IMR-90 (cell line): ENCODE results near the gene ABR. TPM values are rescaled to one million over a fixed set of nuclear protein-coding genes. Genes with fewer than 3 reads are reported as not detected.

Experiments used
- ATAC-seq: fragments of 200-7000 bp; cut with Tn5 transposase; 2 replicates; pipeline ENCODE4 v1.9.1; 2020; ENCODE audit warnings: low read depth, mild to moderate bottlenecking, moderate library complexity
- BruUV-seq: library from RNA; stranded (reverse); fragments of 400-500 nt; replicated peaks from 2 replicates; lab custom pipeline; 2021; lab: Mats Ljungman, UMichigan
- CTCF ChIA-PET: fragments of 300-600 bp; formaldehyde crosslinking; extraction: SDS; loops from one replicate; lab custom pipeline; 2021; ENCODE audit warnings: antibody characterized with exemption; lab: Yijun Ruan, JAX
- POLR2A ChIA-PET: fragments of 300-600 bp; sonication (Branson Sonifier 250); formaldehyde crosslinking; loops from one replicate; lab custom pipeline; 2022; ENCODE audit warnings: antibody characterized with exemption; ENCODE audit not compliant: unreplicated experiment; lab: Charles Lee
- DNase-seq: peaks from one replicate; pipeline ENCODE4 v3.0.0; 2013
- H2AFZ ChIP-seq: replicated peaks from 2 replicates; pipeline ENCODE3; 2013; ENCODE audit warnings: low read length, mild to moderate bottlenecking; ENCODE audit not compliant: poor library complexity
- H2AK5ac ChIP-seq: 2 replicates; pipeline ENCODE4 v1.6.1; 2013; ENCODE audit warnings: low read depth, low read length, inconsistent platforms
- H2AK9ac ChIP-seq: replicated peaks from 2 replicates; pipeline ENCODE3; 2013; ENCODE audit warnings: mild to moderate bottlenecking, low read depth, low read length, moderate library complexity; ENCODE audit not compliant: poor library complexity
- H2BK120ac ChIP-seq: 2 replicates; pipeline ENCODE4 v1.6.1; 2013; ENCODE audit warnings: low read depth, low read length, inconsistent platforms
- H2BK15ac ChIP-seq: 3 replicates; pipeline ENCODE4 v1.6.1; 2013; ENCODE audit warnings: low read depth, low read length, inconsistent platforms
- H2BK20ac ChIP-seq: 2 replicates; pipeline ENCODE4 v1.6.1; 2013; ENCODE audit warnings: low read depth, mild to moderate bottlenecking, inconsistent platforms, low read length, moderate library complexity
- H2BK5ac ChIP-seq: 2 replicates; pipeline ENCODE4 v1.6.1; 2013; ENCODE audit warnings: mild to moderate bottlenecking, low read depth, low read length, inconsistent platforms; ENCODE audit not compliant: poor library complexity, severe bottlenecking
- H3K14ac ChIP-seq: replicated peaks from 2 replicates; pipeline ENCODE4 v1.6.1; 2013; ENCODE audit warnings: low read depth, low read length, inconsistent platforms
- H3K18ac ChIP-seq: 2 replicates; pipeline ENCODE4 v1.6.1; 2013; ENCODE audit warnings: low read depth, low read length, control low read depth
- H3K23ac ChIP-seq: 2 replicates; pipeline ENCODE4 v1.6.1; 2013; ENCODE audit warnings: low read depth, low read length, inconsistent platforms
- H3K27ac ChIP-seq: 2 replicates; pipeline ENCODE4 v1.5.1; 2013; ENCODE audit warnings: mild to moderate bottlenecking, control low read depth, low read length; ENCODE audit not compliant: insufficient read depth
- H3K27me3 ChIP-seq: 2 replicates; pipeline ENCODE4 v1.6.1; 2013; ENCODE audit warnings: low read length; ENCODE audit not compliant: control insufficient read depth, insufficient read depth
- H3K36me3 ChIP-seq: 2 replicates; pipeline ENCODE4 v1.6.1; 2013; ENCODE audit warnings: low read length, mixed read lengths; ENCODE audit not compliant: control insufficient read depth, insufficient read depth
- H3K4ac ChIP-seq: 2 replicates; pipeline ENCODE4 v1.6.1; 2013; ENCODE audit warnings: low read depth, low read length, inconsistent platforms
- H3K4me1 ChIP-seq: 2 replicates; pipeline ENCODE4 v1.6.1; 2013; ENCODE audit warnings: low read length, mixed read lengths; ENCODE audit not compliant: control insufficient read depth, insufficient read depth
- H3K4me2 ChIP-seq: 2 replicates; pipeline ENCODE4 v1.6.1; 2013; ENCODE audit warnings: low read depth, mild to moderate bottlenecking, control low read depth, low read length, moderate library complexity
- H3K4me3 ChIP-seq: 2 replicates; pipeline ENCODE4 v1.5.1; 2013; ENCODE audit warnings: low read depth, mild to moderate bottlenecking, control low read depth, low read length, moderate library complexity; ENCODE audit not compliant: insufficient read depth
- H3K56ac ChIP-seq: 2 replicates; pipeline ENCODE4 v1.6.1; 2013; ENCODE audit warnings: low read length, inconsistent platforms; ENCODE audit not compliant: insufficient read depth; ENCODE audit errors: extremely low read depth
- H3K79me1 ChIP-seq, 2 experiments: 2 replicates each; pipeline ENCODE4 v1.6.1; 2013; ENCODE audit warnings: low read length in 2 of 2, inconsistent platforms in 1 of 2, low read depth in 1 of 2
- H3K9ac ChIP-seq: 2 replicates; pipeline ENCODE4 v1.6.1; 2013; ENCODE audit warnings: low read depth, low read length, control low read depth
- H3K9me1 ChIP-seq: 2 replicates; pipeline ENCODE4 v1.6.1; 2013; ENCODE audit warnings: low read length, inconsistent platforms; ENCODE audit not compliant: insufficient read depth
- H3K9me3 ChIP-seq: 2 replicates; pipeline ENCODE4 v1.6.1; 2013; ENCODE audit warnings: low read length; ENCODE audit not compliant: control insufficient read depth, insufficient read depth
- H4K20me1 ChIP-seq: 2 replicates; pipeline ENCODE4 v1.6.1; 2013; ENCODE audit warnings: low read length, inconsistent platforms; ENCODE audit not compliant: insufficient read depth
- H4K5ac ChIP-seq: 2 replicates; pipeline ENCODE4 v1.6.1; 2013; ENCODE audit warnings: mild to moderate bottlenecking, low read depth, low read length, control low read depth
- H4K8ac ChIP-seq, 2 experiments: 2 replicates each; pipeline ENCODE4 v1.6.1; 2013; ENCODE audit warnings: low read depth in 2 of 2, low read length in 2 of 2, control low read depth in 1 of 2, inconsistent platforms in 1 of 2
- H4K91ac ChIP-seq: 2 replicates; pipeline ENCODE4 v1.6.1; 2013; ENCODE audit warnings: low read depth, low read length, inconsistent platforms; ENCODE audit not compliant: insufficient read depth
- BHLHE40 ChIP-seq: fragments of 150-350 bp; IDR thresholded peaks from 2 replicates; pipeline ENCODE4 v1.6.1; 2016; ENCODE audit warnings: mild to moderate bottlenecking, low read depth, low read length
- CEBPB ChIP-seq: IDR thresholded peaks from 2 replicates; pipeline ENCODE4 v1.6.1; 2012; ENCODE audit warnings: low read depth, low read length, improper control_type of control experiment
- CHD1 ChIP-seq: IDR thresholded peaks from 2 replicates; pipeline ENCODE4 v1.6.1; 2012; ENCODE audit warnings: low read depth, low read length, improper control_type of control experiment
- MAFK ChIP-seq: IDR thresholded peaks from 2 replicates; pipeline ENCODE4 v1.6.1; 2012; ENCODE audit warnings: low read depth, low read length, improper control_type of control experiment
- MXI1 ChIP-seq: IDR thresholded peaks from 2 replicates; pipeline ENCODE4 v1.6.1; 2012; ENCODE audit warnings: low read depth, mild to moderate bottlenecking, low read length, moderate library complexity, borderline replicate concordance
- NFE2L2 ChIP-seq: fragments of 150-350 bp; IDR thresholded peaks from 2 replicates; pipeline ENCODE4 v1.6.1; 2016; ENCODE audit warnings: low read depth, mild to moderate bottlenecking, low read length
- RAD21 ChIP-seq: IDR thresholded peaks from 2 replicates; pipeline ENCODE4 v1.6.1; 2012; ENCODE audit warnings: low read length, improper control_type of control experiment
- RCOR1 ChIP-seq: IDR thresholded peaks from 2 replicates; pipeline ENCODE4 v1.6.1; 2012; ENCODE audit warnings: mild to moderate bottlenecking, low read length, improper control_type of control experiment; ENCODE audit not compliant: insufficient replicate concordance
- USF2 ChIP-seq: fragments of 150-350 bp; IDR thresholded peaks from 2 replicates; pipeline ENCODE4 v1.6.1; 2017; ENCODE audit warnings: mild to moderate bottlenecking, antibody characterized with exemption, low read length, low read depth
- WGBS, 2 experiments: methylation state at CpG; one replicate each; pipeline versions ENCODE4 v1.1.5 to v1.1.7; 2013; ENCODE audit warnings: missing lambda C conversion rate in 2 of 2; ENCODE audit not compliant: insufficient read length in 1 of 2; ENCODE audit errors: extremely low coverage in 2 of 2; 5-methylcytosine and 5-hydroxymethylcytosine counted together
- dilution Hi-C: fragments of 300-500 bp; cut with HindIII; formaldehyde crosslinking; loops from one replicate; pipeline ENCODE4 v1.14.3; 2018; ENCODE audit warnings: low sequenced_read_pairs; ENCODE audit not compliant: unreplicated experiment
- in situ Hi-C: fragments of 300-500 bp; cut with MboI; formaldehyde crosslinking; loops from 3 replicates; pipeline ENCODE4 v1.14.3; 2019; ENCODE audit warnings: low sequenced_read_pairs, inconsistent platforms, mixed read lengths
- intact Hi-C: fragments of 100-400 bp; cut with micrococcal nuclease; formaldehyde crosslinking; loops from 2 replicates; pipeline ENCODE4 v1.10.0; 2022
- polyA plus RNA-seq, 3 experiments: library from polyadenylated mRNA; depleted of rRNA; stranded (reverse); fragments of >200 nt; gene quantifications; 2 replicates each; pipeline ENCODE4 v1.2.3, GENCODE V29; 2012; ENCODE audit warnings: low replicate concordance in 1 of 3
- total RNA-seq: library from RNA; depleted of rRNA; stranded (reverse); fragments of >200 nt; gene quantifications from 2 replicates; pipeline ENCODE4 v1.2.3, GENCODE V29; 2012

ABR gene
- total and polyA plus RNA-seq, 2 of the 4 experiments (the other 2 are of a cell fraction) = 28.3 to 79.7 TPM

- H4K8ac ChIP-seq = no peak overlapping the region
- peaks cover 15% of the 10 kb centered on the region; the same call in 1 of the 2 replicates for H3K36me3 ChIP-seq
- H4K91ac ChIP-seq = no peak overlapping the region
- peaks cover 17% of the 10 kb centered on the region for H4K20me1 ChIP-seq
- no peaks in the 10 kb centered on the region; the same call in 1 of the 2 replicates for H3K4me1 ChIP-seq
- no peaks in the 10 kb centered on the region for H3K27me3 ChIP-seq
- H2BK120ac ChIP-seq = no peak overlapping the region
- no peak overlapping the region for H2BK15ac ChIP-seq
- H3K4ac ChIP-seq = no peak overlapping the region
- no peak overlapping the region for H4K5ac ChIP-seq
- BruUV-seq = no TSS peak
- H2BK5ac ChIP-seq = no peak overlapping the region
- H3K4me3 ChIP-seq = no peak overlapping the region
- intact Hi-C loops (no loop called here), in situ Hi-C loops (loop anchor here (10.0 kb wide), 1 partner anchor 54 kb away; the partner anchor contains the start of gene ABR), dilution Hi-C loops (no loop called here)
- no peak overlapping the region for H3K56ac ChIP-seq
- POLR2A ChIA-PET = no interaction called here
- CTCF ChIA-PET = interaction anchor here (1.8 kb wide), 1 partner anchor 67 kb away, joined by 11 read pairs; no protein-coding TSS in a partner anchor
- no peak overlapping the region for H2AFZ ChIP-seq
- H2AK5ac ChIP-seq = no peak overlapping the region; the same call in 1 of the 2 replicates
- no peak overlapping the region for H3K4me2 ChIP-seq
- WGBS, 2 experiments = 100% methylated on average over 1 of the region's 12 CpGs; no CpG with 5 or more reads in 1 of the 2 experiments
- H3K9ac ChIP-seq = no peak overlapping the region
- DNase-seq = no peak
- H3K9me3 ChIP-seq = no peaks in the 10 kb centered on the region
- H3K18ac ChIP-seq = no peak overlapping the region
- H3K9me1 ChIP-seq = peaks cover 4% of the 10 kb centered on the region; the same call in 1 of the 2 replicates
- H3K79me1 ChIP-seq = peaks cover 2 to 6% of the 10 kb centered on the region in 2 experiments; a peak in 1 of 4 replicates
- TF ChIP-seq MXI1 (no peak), NFE2L2 (no peak), RAD21 (no peak), MAFK (no peak), BHLHE40 (no peak), CHD1 (no peak), CEBPB (no peak), RCOR1 (no peak), USF2 (no peak)
- H3K14ac ChIP-seq = no peak overlapping the region
- H2AK9ac ChIP-seq = peak overlapping the region; percentile 50
- no peak overlapping the region for H3K23ac ChIP-seq
- ATAC-seq = no peak
- no peak overlapping the region for H3K27ac ChIP-seq
- H2BK20ac ChIP-seq = no peak overlapping the region
Measured at GRCh38 chr17:1120596-1121441, 59.0 kb downstream of the ABR start.
